Loucy (cell line): ENCODE results near the gene KRT32.

Source experiments
- H2AFZ ChIP-seq: fragments of 200-600 bp; sonication (generic); 2 replicates; pipeline ENCODE4 v1.6.0; 2016; ENCODE audit warnings: antibody characterized with exemption, mild to moderate bottlenecking, low read length, moderate library complexity
- H3F3A ChIP-seq: fragments of 200-600 bp; 2 replicates; pipeline ENCODE4 v1.6.0; 2016; ENCODE audit warnings: antibody characterized with exemption, low read depth, mild to moderate bottlenecking
- H3K27me3 ChIP-seq: fragments of 200-600 bp; sonication (generic); 2 replicates; pipeline ENCODE4 v1.6.1; 2014; ENCODE audit warnings: low read length, mild to moderate bottlenecking; ENCODE audit not compliant: insufficient read depth, poor library complexity, severe bottlenecking
- H3K36me3 ChIP-seq: fragments of 200-600 bp; sonication (generic); 2 replicates; pipeline ENCODE4 v1.6.1; 2016; ENCODE audit warnings: low read length; ENCODE audit not compliant: insufficient read depth
- H3K4me1 ChIP-seq: fragments of 200-600 bp; sonication (generic); 2 replicates; pipeline ENCODE4 v1.5.1; 2014; ENCODE audit warnings: low read length, mild to moderate bottlenecking; ENCODE audit not compliant: insufficient read depth, poor library complexity, severe bottlenecking
- H3K4me2 ChIP-seq: fragments of 200-600 bp; sonication (generic); 2 replicates; pipeline ENCODE4 v1.6.0; 2014; ENCODE audit warnings: antibody characterized with exemption, low read length, low read depth, mild to moderate bottlenecking; ENCODE audit not compliant: poor library complexity, severe bottlenecking
- H3K4me3 ChIP-seq: fragments of 200-600 bp; sonication (generic); 2 replicates; pipeline ENCODE4 v1.5.1; 2014; ENCODE audit warnings: low read length, mild to moderate bottlenecking, mixed read lengths; ENCODE audit not compliant: poor library complexity, severe bottlenecking
- H3K79me2 ChIP-seq: fragments of 200-600 bp; sonication (generic); 2 replicates; pipeline ENCODE4 v1.6.1; 2014; ENCODE audit warnings: low read length; ENCODE audit not compliant: insufficient read depth
- H3K9ac ChIP-seq: fragments of 200-600 bp; sonication (generic); 2 replicates; pipeline ENCODE4 v1.6.0; 2014; ENCODE audit warnings: mild to moderate bottlenecking, low read depth, low read length, moderate library complexity; ENCODE audit not compliant: poor library complexity, severe bottlenecking
- H3K9me2 ChIP-seq: fragments of 200-600 bp; sonication (generic); replicated peaks from 2 replicates; pipeline ENCODE4 v1.6.1; 2016; ENCODE audit warnings: low read depth, low read length, mixed read lengths
- H3K9me3 ChIP-seq: fragments of 200-600 bp; sonication (generic); 2 replicates; pipeline ENCODE4 v1.6.1; 2014; ENCODE audit warnings: mild to moderate bottlenecking, antibody characterized with exemption, low read length, low read depth; ENCODE audit not compliant: insufficient read depth
- H4K20me1 ChIP-seq: fragments of 200-600 bp; sonication (generic); 2 replicates; pipeline ENCODE4 v1.6.0; 2014; ENCODE audit warnings: antibody characterized with exemption, low read length, mild to moderate bottlenecking; ENCODE audit not compliant: insufficient read depth, poor library complexity, severe bottlenecking
- EZH2phosphoT487 ChIP-seq: fragments of 200-600 bp; IDR thresholded peaks from 2 replicates; pipeline ENCODE4 v1.6.1; 2018; ENCODE audit warnings: antibody characterized with exemption, mild to moderate bottlenecking, moderate library complexity, borderline replicate concordance
- TF ChIP-seq, protein P1 (sequence below): fragments of 200-600 bp; sonication (generic); conservative IDR thresholded peaks from 2 replicates; pipeline ENCODE4 v1.5.1; 2014; ENCODE audit warnings: mild to moderate bottlenecking, antibody characterized with exemption, low read length

KRT32 gene

DNA sequence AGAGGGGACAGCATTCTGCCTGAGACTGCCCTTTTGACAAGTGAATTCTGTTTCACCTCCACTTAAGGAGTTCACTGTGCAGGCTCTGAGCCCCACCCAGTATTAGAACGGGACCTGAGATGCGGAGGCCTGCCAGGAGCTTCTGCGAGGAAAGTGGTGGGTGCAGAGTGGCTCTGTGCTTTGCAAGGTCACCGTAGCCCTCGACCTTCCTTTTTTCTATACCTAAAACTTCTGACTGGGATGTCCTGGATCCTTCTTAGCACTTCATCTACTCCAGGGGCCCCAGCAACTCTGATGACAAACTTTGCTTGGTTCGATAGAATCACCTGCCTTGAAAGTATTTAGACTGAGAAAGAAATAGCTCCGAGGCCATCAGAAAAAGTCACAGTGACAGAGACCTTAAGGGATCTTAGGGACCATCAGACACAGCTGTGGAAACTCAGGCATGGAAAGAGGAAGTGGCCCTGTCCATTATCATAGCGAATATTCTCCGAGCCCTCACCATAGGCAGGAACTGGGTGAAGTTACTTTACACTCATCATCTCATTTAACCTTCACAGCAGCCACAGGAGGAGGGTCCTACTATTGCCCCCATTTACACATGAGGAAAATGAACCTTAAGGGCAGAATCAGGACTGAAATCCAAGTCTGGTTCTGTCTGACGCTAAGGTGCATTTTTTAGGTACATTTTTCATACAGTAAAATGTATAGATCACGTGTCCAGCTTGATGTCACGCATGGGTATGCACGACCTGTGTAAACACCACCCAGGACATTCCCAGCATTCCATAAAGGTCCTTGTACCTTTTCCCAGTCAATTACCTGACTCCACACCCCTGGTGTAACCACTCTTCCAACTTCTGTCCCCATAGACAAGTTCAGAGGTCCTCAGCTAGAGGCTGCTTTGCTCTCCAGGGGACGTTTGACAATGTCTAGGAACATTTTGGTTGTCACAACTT is 38.9 kb upstream of the KRT32 start:
- H3K79me2 ChIP-seq = no peaks in the 10 kb centered on the region
- H3K4me3 ChIP-seq = no peak overlapping the region
- H3K9ac ChIP-seq = no peak overlapping the region
- no peaks in the 10 kb centered on the region for H3K9me2 ChIP-seq
- H3K9me3 ChIP-seq = no peaks in the 10 kb centered on the region
- no peaks in the 10 kb centered on the region for H4K20me1 ChIP-seq
- no peaks in the 10 kb centered on the region for H3K4me1 ChIP-seq
- H3F3A ChIP-seq = no peaks in the 10 kb centered on the region
- H3K36me3 ChIP-seq = no peaks in the 10 kb centered on the region
- no peak overlapping the region for H3K4me2 ChIP-seq
- TF ChIP-seq, protein P1, sequence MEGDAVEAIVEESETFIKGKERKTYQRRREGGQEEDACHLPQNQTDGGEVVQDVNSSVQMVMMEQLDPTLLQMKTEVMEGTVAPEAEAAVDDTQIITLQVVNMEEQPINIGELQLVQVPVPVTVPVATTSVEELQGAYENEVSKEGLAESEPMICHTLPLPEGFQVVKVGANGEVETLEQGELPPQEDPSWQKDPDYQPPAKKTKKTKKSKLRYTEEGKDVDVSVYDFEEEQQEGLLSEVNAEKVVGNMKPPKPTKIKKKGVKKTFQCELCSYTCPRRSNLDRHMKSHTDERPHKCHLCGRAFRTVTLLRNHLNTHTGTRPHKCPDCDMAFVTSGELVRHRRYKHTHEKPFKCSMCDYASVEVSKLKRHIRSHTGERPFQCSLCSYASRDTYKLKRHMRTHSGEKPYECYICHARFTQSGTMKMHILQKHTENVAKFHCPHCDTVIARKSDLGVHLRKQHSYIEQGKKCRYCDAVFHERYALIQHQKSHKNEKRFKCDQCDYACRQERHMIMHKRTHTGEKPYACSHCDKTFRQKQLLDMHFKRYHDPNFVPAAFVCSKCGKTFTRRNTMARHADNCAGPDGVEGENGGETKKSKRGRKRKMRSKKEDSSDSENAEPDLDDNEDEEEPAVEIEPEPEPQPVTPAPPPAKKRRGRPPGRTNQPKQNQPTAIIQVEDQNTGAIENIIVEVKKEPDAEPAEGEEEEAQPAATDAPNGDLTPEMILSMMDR = no peak
- no peak for TF ChIP-seq EZH2phosphoT487
- H3K27me3 ChIP-seq = no peaks in the 10 kb centered on the region
- no peak overlapping the region for H2AFZ ChIP-seq

DNA sequence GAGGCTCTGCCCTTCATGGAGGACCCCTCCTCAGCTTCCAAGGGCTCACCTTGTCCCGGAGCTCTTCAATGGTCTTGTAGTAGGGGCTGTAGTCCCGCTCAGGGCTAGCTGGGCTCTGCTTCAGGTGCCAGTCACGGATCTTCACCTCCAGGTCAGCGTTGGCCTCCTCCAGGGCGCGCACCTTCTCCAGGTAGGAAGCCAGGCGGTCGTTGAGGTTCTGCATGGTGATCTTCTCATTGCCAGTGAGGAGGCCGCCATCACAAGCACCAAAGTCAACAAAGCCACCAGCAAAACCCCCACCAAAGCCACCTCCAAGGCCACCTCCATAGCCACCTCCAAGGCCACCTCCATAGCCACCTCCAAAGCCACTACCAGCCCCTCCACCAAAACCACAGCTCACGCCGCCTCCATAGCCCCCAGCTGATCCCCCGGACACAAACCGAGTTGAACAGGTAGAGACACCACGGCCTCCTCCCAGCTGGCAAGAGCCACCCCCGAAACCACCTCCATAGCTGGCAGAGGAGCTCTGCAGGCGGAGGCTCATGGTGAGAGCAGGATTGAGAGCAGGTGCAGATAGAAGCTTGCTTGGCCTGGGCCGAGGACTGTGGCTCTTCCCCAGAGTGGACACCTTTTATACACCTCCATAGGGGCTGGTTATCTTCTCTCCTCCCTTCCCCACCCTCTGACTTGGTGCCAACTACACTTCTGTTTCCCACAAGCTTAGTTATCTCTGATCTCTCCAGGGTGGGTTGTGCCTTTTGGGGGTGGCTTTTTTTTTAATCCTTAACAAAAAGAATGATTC is 38.0 kb upstream of the KRT32 start, which contains the start of gene KRT13:
Gene KRT13, minus strand, starts transcription at position 606 of the 802 bp plus-strand sequence. Its CDS starts 62 bp downstream, at position 544.
- H3K79me2 ChIP-seq = no peaks in the 10 kb centered on the region
- no peak within 1 kb of the TSS for H3K9ac ChIP-seq
- no peaks in the 10 kb centered on the region for H3K9me2 ChIP-seq
- H3K4me2 ChIP-seq = no peak within 1 kb of the TSS
- no peaks in the 10 kb centered on the region for H3K9me3 ChIP-seq
- no peak for TF ChIP-seq EZH2phosphoT487
- TF ChIP-seq, protein P1 = no peak
- H3F3A ChIP-seq = no peaks in the 10 kb centered on the region
- no peaks in the 10 kb centered on the region for H4K20me1 ChIP-seq
- H3K27me3 ChIP-seq = no peaks in the 10 kb centered on the region
- no peaks in the 10 kb centered on the region for H3K4me1 ChIP-seq
- H2AFZ ChIP-seq = no peak within 1 kb of the TSS
- no peaks in the 10 kb centered on the region for H3K36me3 ChIP-seq
- H3K4me3 ChIP-seq = no peak within 1 kb of the TSS

DNA sequence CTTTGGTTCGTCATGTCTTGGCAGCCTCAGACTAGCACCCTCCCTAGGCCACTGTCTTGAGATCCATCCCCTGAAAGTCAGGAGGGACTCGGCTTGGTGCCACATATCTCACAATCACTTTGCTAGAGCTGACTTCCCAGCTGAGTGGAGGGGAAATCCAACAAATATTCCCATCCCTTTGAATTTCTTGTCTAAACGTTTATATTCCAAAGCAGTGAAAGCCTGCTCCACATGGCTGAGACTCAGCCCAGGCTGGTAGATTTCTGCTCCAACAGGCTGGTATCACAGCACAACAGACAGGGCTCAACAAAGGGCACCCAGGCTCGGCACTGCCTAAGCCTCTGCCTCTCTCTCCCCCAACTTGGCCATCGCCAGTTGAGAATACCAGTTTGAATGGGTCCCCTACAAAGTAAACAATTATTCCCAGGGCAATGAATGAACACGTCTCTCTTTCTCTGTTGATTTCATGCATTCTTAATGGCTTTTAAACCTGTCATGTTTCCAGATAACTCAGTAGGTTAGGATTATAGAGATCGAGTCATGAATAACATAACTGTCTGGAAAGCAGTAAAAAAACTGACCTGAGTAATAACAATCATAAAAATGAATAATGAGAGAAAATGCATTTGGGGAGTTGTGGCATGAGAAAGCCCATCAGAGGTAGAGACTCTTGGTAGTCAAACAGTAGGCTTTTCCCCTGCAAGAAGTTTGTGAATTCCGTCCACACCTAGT is 37.2 kb upstream of the KRT32 start:
- Histone ChIP-seq H3K4me1 (no peaks in the 10 kb centered on the region), H3K27me3 (no peaks in the 10 kb centered on the region), H3K9ac (no peak overlapping the region), H3K36me3 (no peaks in the 10 kb centered on the region), H3K4me3 (no peak overlapping the region), H4K20me1 (no peaks in the 10 kb centered on the region), H2AFZ (no peak overlapping the region), H3F3A (no peaks in the 10 kb centered on the region), H3K9me3 (no peaks in the 10 kb centered on the region), H3K9me2 (no peaks in the 10 kb centered on the region), H3K4me2 (no peak overlapping the region), H3K79me2 (no peaks in the 10 kb centered on the region)
- TF ChIP-seq, protein P1 = no peak
